Measurements from ENCODE around the gene CACNA1F.

- TF ChIP-seq EZH2 (IDR thresholded peaks at IDR 0.05; ENCODE audit: low read depth), result no peak
- no peak for TF ChIP-seq CTCF (conservative IDR thresholded peaks at IDR 0.05)
Observed at GRCh38 chrX:49247916-49248811, 15.0 kb upstream of the CACNA1F start.
